ENCODE measurements around the gene ZNF385A. TPM values are rescaled to one million over a fixed set of nuclear protein-coding genes. Genes with fewer than 3 reads are reported as not detected.

ZNF385A gene
- total and polyA plus RNA-seq, 2 of the 8 experiments (the other 6 are each of a cell fraction or from before 2014, with no cell fraction given): 5.2 to 14.3 TPM

DNA sequence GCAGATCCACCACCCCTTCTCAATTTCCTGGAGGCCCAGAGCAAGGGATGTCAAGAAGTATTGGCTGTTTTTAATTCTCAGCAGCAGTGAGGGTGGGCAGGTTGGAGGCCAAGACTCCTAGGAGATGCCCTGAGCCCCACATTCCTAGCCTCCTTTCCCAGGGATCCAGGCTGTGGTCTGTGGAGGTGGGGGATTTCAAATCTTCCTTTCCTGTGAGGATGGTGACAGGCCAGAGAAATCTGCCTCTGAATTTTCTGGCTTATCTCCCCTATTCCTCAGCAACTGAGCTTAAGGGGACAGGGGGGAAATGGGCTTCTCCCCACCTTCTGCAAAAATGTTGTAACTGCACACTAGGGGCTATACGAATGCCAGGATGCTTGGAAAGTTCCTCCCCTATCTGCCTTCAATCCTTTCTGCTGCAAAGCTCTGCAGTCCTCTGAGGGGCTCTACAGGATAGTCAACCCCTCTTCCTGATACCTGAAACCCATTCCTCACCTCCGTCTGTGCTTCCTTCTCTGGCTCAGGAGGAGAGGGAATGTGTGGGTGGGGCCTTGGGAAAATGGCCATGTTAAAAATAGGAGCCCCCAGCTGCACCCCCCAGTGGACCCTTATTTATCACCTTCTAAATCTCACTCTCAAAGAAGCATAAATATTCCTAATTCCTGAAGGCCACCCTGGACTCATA is 26.9 kb downstream of the ZNF385A start:
- Histone ChIP-seq H2BK15ac (ENCODE audit: low read length) (peak overlapping the region; percentile 63; the same call in 1 of the 2 replicates), H3K27ac (ENCODE audit: low read depth, low read length) (no peak overlapping the region), H3K4me1 (replicated peaks in 1 of 4; ENCODE audit: control insufficient read depth in 3 of 4, insufficient read depth in 4 of 4, low read length in 3 of 4) (peaks cover 23 to 54% (median 30%) of the 10 kb centered on the region in 4 experiments), H3K14ac (ENCODE audit: insufficient read length) (no peak overlapping the region), H3K56ac (replicated peaks; ENCODE audit: insufficient read length, low read depth, low read length) (no peak overlapping the region), H3K4me3 (ENCODE audit: extremely low read depth in 1 of 4, insufficient read depth in 2 of 4, low read depth in 3 of 4, low read length in 4 of 4) (peak overlapping the region in 3 of 4 experiments; percentile 68 to 78 (median 74); a peak in 6 of 8 replicates), H2BK5ac (ENCODE audit: low read depth, low read length) (0 out of 2 replicates have a peak overlapping the region, but pooled peaks have one; percentile 75), H2BK120ac (replicated peaks; ENCODE audit: low read depth, low read length) (peak overlapping the region; percentile 14), H3K18ac (ENCODE audit: extremely low read depth, low read length) (peak overlapping the region; percentile 25), H3K79me2 (ENCODE audit: control insufficient read depth in 1 of 2, insufficient read depth in 2 of 2, low read length in 2 of 2) (no peaks in the 10 kb centered on the region), H3K79me1 (ENCODE audit: low read depth, low read length) (no peaks in the 10 kb centered on the region), H3K4ac (replicated peaks; ENCODE audit: insufficient read length, low read depth, low read length) (peak overlapping the region; percentile 8), H3K23me2 (ENCODE audit: low read depth, low read length) (peaks cover 13% of the 10 kb centered on the region), H3K27me3 (replicated peaks in 1 of 4; ENCODE audit: control insufficient read depth in 3 of 4, extremely low read depth in 1 of 4, insufficient read depth in 3 of 4, low read length in 3 of 4) (no peaks in the 10 kb centered on the region; a peak in 1 of 7 replicates), H4K8ac (ENCODE audit: extremely low read depth, insufficient read depth, low read length) (no peak overlapping the region), H3K4me2 (ENCODE audit: insufficient read depth in 1 of 2, low read depth in 2 of 2, low read length in 2 of 2) (peak overlapping the region; percentile 88 to 92), H4K5ac (ENCODE audit: insufficient read length, low read depth, low read length) (peak overlapping the region; percentile 14), H3K23ac (ENCODE audit: insufficient read length) (no peak overlapping the region), H4K91ac (replicated peaks; ENCODE audit: insufficient read length, low read length) (peak overlapping the region; percentile 38), H3K36me3 (ENCODE audit: control insufficient read depth in 2 of 4, insufficient read depth in 4 of 4, low read length in 3 of 4) (no peaks in the 10 kb centered on the region), H4K20me1 (replicated peaks in 1 of 2; ENCODE audit: control insufficient read depth in 1 of 2, insufficient read depth in 2 of 2, low read length in 2 of 2) (no peaks in the 10 kb centered on the region), H3K9me3 (ENCODE audit: insufficient read depth in 2 of 2, low read depth in 1 of 2, low read length in 1 of 2) (no peaks in the 10 kb centered on the region), H3K9ac (replicated peaks in 1 of 4; ENCODE audit: extremely low read depth in 1 of 4, low read depth in 3 of 4, low read length in 3 of 4) (no peak overlapping the region; a peak in 1 of 7 replicates), H2AK5ac (ENCODE audit: low read depth, low read length) (peak overlapping the region; percentile 32; the same call in 1 of the 2 replicates), H2AFZ (ENCODE audit: low read length) (no peak overlapping the region), H2BK20ac (ENCODE audit: low read length) (peak overlapping the region; percentile 8; the same call in 1 of the 2 replicates), H2BK12ac (ENCODE audit: low read depth, low read length) (peak overlapping the region; percentile 98; the same call in 1 of the 2 replicates)
- 25% methylated on average over 2 of the region's 2 CpGs; no CpG with 5 or more reads in 1 of the 2 experiments for WGBS, 2 experiments (ENCODE audit: extremely low coverage in 1 of 2, insufficient coverage in 1 of 2, insufficient read length in 1 of 2, insufficient replicate concordance in 2 of 2, low coverage in 1 of 2, low lambda C conversion rate in 2 of 2, missing lambda C conversion rate in 1 of 2)
- ChIA-PET POLR2A (ENCODE audit: partially characterized antibody) (interaction anchor here (0.6 to 9.2 kb wide), 21 partner anchors 9 to 141 kb away, joined by 3 to 133 read pairs (median 6); partner anchors contain the start of genes CBX5, COPZ1, HNRNPA1 and NFE2), CTCF (ENCODE audit: partially characterized antibody) (interaction anchor here (1.2 to 9.2 kb wide), 15 partner anchors 10 to 142 kb away, joined by 3 to 348 read pairs (median 9); partner anchors contain the start of genes COPZ1, NFE2 and ZNF385A)
- TF ChIP-seq NANOG (IDR thresholded peaks at IDR 0.05; ENCODE audit: insufficient read depth, low read depth, low read length, poor library complexity, severe bottlenecking): no peak
- TF ChIP-seq PHF8 (conservative IDR thresholded peaks at IDR 0.05; ENCODE audit: low read depth, low read length): 0 out of 2 replicates have a peak, but pooled peaks have one; percentile 6
- FAIRE-seq: no peak
- DNase-seq (ENCODE audit: low read depth in 1 of 2, low spot score in 2 of 2): no peak
